Astrocyte of the cerebellum (primary cell): ENCODE data around the gene HPSE2.

Experiments
- DNase-seq: peaks from one replicate; pipeline ENCODE4 v3.0.0-alpha.2; 2011; ENCODE audit warnings: low read depth
- H3K4me3 ChIP-seq: 2 replicates; pipeline ENCODE4 v1.5.1; 2011; ENCODE audit warnings: mild to moderate bottlenecking, low read depth, low read length, moderate library complexity
- in situ Hi-C: cut with HindIII; loops from 2 replicates; pipeline ENCODE4 v1.10.0; 2017; ENCODE audit warnings: low sequenced_read_pairs
- TF ChIP-seq, protein P1 (sequence below): IDR thresholded peaks from 2 replicates; pipeline ENCODE4 v1.5.1; 2012; ENCODE audit warnings: low read length, low read depth, moderate library complexity, mild to moderate bottlenecking; ENCODE audit errors: missing control alignments

Gene HPSE2

DNA sequence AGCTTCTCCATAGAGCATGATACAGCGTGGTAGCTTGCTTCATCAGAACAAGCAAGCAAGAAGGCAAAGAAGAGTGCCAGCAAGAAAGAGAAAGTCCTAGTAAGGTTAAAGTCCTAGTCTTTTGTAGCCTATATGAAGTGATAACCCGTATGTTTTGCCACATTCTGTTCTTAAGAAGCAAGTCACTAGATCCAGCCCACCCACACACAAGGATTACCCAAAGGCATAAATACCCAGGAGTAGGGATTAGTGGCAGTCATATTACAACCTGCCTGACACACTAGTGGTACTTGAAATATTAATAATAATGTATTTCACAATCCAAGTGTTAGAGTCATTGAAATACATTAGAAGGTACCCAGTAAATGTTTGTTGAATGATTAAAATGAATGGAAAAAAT lies 285.5 kb downstream of the HPSE2 start:
- in situ Hi-C loops: no loop called here
- DNase-seq: no peak
- TF ChIP-seq, protein P1, sequence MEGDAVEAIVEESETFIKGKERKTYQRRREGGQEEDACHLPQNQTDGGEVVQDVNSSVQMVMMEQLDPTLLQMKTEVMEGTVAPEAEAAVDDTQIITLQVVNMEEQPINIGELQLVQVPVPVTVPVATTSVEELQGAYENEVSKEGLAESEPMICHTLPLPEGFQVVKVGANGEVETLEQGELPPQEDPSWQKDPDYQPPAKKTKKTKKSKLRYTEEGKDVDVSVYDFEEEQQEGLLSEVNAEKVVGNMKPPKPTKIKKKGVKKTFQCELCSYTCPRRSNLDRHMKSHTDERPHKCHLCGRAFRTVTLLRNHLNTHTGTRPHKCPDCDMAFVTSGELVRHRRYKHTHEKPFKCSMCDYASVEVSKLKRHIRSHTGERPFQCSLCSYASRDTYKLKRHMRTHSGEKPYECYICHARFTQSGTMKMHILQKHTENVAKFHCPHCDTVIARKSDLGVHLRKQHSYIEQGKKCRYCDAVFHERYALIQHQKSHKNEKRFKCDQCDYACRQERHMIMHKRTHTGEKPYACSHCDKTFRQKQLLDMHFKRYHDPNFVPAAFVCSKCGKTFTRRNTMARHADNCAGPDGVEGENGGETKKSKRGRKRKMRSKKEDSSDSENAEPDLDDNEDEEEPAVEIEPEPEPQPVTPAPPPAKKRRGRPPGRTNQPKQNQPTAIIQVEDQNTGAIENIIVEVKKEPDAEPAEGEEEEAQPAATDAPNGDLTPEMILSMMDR: no peak
- no peak overlapping the region for H3K4me3 ChIP-seq

DNA sequence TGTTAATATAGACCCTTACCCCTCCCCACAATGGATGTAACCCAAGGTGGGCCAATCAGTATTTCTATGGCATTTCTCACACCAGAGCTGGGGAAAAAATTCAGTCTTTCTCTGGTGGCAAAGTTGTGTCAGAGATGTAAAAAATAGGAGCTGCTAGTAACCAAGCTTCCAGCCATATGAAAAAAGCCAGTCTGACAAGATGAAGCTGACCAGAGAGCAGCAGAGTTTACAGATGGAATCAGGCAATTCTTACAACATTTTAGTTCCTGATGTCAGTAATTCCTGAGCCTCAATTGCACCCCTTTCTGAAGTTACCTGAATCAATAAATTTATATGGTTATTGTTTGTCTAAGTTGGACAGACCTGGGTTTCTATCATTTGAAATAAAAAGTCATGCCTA lies 286.3 kb downstream of the HPSE2 start:
- no peak for DNase-seq
- TF ChIP-seq, protein P1: no peak
- in situ Hi-C loops: no loop called here
- no peak overlapping the region for H3K4me3 ChIP-seq

DNA sequence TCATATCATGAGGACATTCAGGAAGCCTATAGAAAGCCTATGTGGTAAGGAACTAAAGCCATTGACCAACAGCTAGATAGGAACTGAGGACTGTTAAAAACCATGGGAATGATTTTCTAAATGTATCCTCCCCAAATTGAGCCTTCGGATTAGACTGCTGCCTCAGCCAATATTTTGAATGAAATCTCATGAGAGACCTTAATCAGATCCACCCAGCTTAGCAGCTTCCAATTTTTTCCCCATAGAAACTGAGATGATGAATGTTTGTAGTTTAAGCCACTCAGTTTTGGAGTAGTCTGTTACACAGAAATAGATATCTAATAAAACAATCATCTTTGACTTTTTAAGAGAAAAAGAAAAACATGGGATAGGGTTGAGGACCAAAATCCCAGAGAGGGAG lies 292.0 kb downstream of the HPSE2 start:
- in situ Hi-C loops: no loop called here
- no peak for DNase-seq
- TF ChIP-seq, protein P1: no peak
- H3K4me3 ChIP-seq: no peak overlapping the region

DNA sequence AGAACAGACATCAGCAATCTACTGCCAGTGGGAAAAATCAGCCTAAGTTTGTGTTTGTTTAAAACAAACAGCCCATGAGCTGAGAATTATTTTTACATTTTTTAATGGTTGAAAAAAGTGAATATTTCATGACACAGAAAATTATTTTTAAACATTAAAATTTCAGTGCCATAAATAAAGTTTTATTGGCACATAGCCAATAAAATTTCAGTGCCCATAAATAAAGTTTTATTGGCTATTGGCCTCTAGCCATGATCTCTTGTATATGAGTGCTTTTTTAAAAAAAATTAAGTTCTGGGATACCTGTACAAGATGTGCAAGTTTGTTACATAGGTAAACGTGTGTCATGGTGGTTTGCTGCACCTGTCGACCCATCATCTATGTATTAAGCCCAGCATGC lies 305.9 kb downstream of the HPSE2 start:
- in situ Hi-C loops: no loop called here
- no peak overlapping the region for H3K4me3 ChIP-seq
- DNase-seq: no peak
- TF ChIP-seq, protein P1: no peak

DNA sequence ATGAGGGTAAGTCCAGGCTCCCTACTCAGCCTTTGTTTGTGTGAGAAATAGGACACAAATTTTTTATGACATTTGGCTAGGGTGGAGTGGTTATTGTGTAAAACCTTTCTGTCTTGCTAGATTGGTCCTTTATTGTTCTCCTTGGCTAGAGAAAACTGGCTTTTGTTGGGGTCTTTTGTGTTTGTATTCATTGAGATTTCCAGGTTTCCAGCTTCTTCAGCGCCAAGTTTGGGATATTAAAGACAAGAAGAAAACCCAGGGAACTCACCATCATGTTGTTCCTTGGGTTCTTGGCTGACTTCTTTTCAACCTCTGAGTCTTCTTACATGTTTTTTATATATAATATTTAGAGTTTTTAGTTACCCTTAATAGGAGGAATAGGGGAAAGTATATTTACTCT lies 310.0 kb downstream of the HPSE2 start:
- H3K4me3 ChIP-seq: no peak overlapping the region
- TF ChIP-seq, protein P1: no peak
- no peak for DNase-seq
- in situ Hi-C loops: no loop called here

DNA sequence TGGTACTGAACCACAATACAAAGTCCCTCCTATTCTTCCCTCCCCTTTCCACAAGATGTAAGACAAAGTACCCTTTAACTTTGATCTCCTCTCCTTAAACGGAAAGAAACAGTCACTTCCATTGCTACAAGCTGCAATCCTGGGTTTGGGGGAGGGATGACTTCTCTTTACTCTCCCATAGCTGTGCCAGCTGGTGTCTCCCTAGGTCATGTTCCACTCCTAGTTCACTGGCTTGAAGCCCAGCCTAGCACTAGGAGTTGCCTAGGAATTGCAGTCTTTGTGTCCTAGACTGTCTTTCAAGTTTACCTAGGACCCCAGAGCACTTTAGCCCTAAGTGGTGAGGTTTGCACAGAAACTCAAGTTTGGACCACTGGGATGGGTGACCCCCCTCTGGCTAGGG lies 311.1 kb downstream of the HPSE2 start:
- DNase-seq: no peak
- H3K4me3 ChIP-seq: no peak overlapping the region
- TF ChIP-seq, protein P1: no peak
- in situ Hi-C loops: no loop called here

DNA sequence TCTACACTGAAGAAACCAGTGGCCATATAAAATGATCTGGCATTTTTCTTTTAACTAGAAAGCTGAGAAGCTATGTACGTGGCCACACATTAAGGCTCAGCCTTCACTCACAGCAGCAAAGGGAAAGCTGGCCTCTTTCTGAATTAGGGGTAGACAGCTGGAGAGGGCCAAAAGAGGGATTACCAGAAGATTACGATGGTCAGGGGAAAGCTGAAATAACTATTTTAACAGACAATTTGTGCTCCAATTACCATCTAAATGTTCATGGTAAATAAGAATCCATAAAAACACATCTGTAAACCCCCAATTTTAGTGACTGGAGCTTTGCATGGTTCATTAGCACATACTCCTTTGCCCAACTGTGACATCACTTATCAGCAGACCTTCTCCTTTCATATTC lies 314.3 kb downstream of the HPSE2 start:
- TF ChIP-seq, protein P1: no peak
- in situ Hi-C loops: no loop called here

More for the DNA sequence above, 314.3 kb downstream of the HPSE2 start:
- DNase-seq: no peak
- H3K4me3 ChIP-seq: no peak overlapping the region
